Activated CD8-positive, alpha-beta memory T cell treated with anti-CD3 and anti-CD28 coated beads for 24 hours (primary cell): Measurements from ENCODE around the gene NPY1R.

Experiments
- DNase-seq: peaks from one replicate; pipeline ENCODE4 v3.0.0-alpha.2; 2020

The NPY1R gene

DNA sequence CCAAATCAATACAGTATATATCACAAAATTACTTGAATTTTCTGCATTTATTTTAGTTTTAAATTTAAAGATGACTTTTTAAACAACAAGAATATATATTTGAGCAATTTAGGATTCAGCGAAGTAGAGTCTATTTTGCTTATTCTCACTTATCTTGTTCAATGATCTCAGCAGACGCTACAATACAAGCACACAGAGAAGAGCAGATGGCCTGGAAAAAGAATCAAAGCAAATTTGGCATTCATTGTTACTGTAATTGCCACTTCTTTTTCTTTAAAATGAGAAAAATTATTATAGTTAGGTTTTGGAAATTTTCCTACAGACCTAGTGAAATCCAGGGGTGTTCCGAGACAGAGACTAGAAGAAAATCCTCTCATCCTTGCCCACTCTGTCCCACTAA is 57.5 kb downstream of the NPY1R start:
- no peak for DNase-seq
